Omental fat pad (tissue), 4 donors: ENCODE measurements around the gene SORCS2. TPM values are rescaled to one million over a fixed set of nuclear protein-coding genes. Genes with fewer than 3 reads are reported as not detected.

Source experiments
- ATAC-seq: fragments of 150-250 bp; one replicate; pipeline ENCODE4 v1.9.1; 2016; ENCODE audit warnings: mild to moderate bottlenecking, moderate library complexity; ENCODE audit not compliant: low FRiP score
- DNase-seq: peaks from one replicate; pipeline ENCODE4 v3.0.0-alpha.2; 2019; ENCODE audit warnings: low spot score
- CTCF ChIP-seq, 3 donors: fragments of 450-650 bp; IDR thresholded peaks; one replicate each; pipeline ENCODE4 v1.5.1; 2016 to 2017; ENCODE audit warnings: antibody characterized with exemption in 3 of 3, mild to moderate bottlenecking in 3 of 3, moderate library complexity in 2 of 3
- total RNA-seq, 4 donors: library from RNA; depleted of rRNA; stranded (reverse); fragments of >200 nt; gene quantifications; one replicate each; pipeline ENCODE4 v1.1.0, GENCODE V29; 2016

The SORCS2 gene
- total RNA-seq, 4 donors from 2014 or later = 0.63 to 4.6 (median 1.2) TPM

- ATAC-seq (no peak), DNase-seq (no peak)
- TF ChIP-seq CTCF (IDR thresholded peaks at IDR 0.05) = no peak
Observed at GRCh38 chr4:7610022-7610670, 417.8 kb downstream of the SORCS2 start.

- ATAC-seq (no peak), DNase-seq (no peak)
- no peak for TF ChIP-seq CTCF (IDR thresholded peaks at IDR 0.05)
Observed at GRCh38 chr4:7610841-7611240, 418.5 kb downstream of the SORCS2 start.

GRCh38 chr4:7612311-7612897, 420.1 kb downstream of the SORCS2 start:
- TF ChIP-seq CTCF (IDR thresholded peaks at IDR 0.05) = no peak
- ATAC-seq = no peak
- no peak for DNase-seq

- DNase-seq (no peak), ATAC-seq (no peak)
- no peak for TF ChIP-seq CTCF (IDR thresholded peaks at IDR 0.05)
Observed at GRCh38 chr4:7614350-7614949, 422.1 kb downstream of the SORCS2 start.

- TF ChIP-seq CTCF (IDR thresholded peaks at IDR 0.05) = no peak
Observed at GRCh38 chr4:7616193-7616592, 423.9 kb downstream of the SORCS2 start.

GRCh38 chr4:7618361-7618760, 426.0 kb downstream of the SORCS2 start:
- no peak for ATAC-seq
- DNase-seq = no peak

More at GRCh38 chr4:7616193-7616592, 423.9 kb downstream of the SORCS2 start:
- ATAC-seq = no peak
- DNase-seq = no peak

More at GRCh38 chr4:7618361-7618760, 426.0 kb downstream of the SORCS2 start:
- no peak for TF ChIP-seq CTCF (IDR thresholded peaks at IDR 0.05)
